Right kidney (tissue), 1 donor: Measurements from ENCODE around the gene SELE.
"Not testable (repeated sequence)": the region's sequence is repeated elsewhere in the genome, so short reads cannot be mapped to it uniquely, and the experiment has no call there.

Experiments
- DNase-seq: peaks from one replicate; pipeline ENCODE4 v3.0.0-alpha.2; 2016

SELE gene

GRCh38 chr1:169723763-169724162, 10.1 kb downstream of the SELE start:
- no peak for DNase-seq

- no peak for DNase-seq
Observed at GRCh38 chr1:169722779-169723178, 11.1 kb downstream of the SELE start.

GRCh38 chr1:169715100-169715499, 18.8 kb downstream of the SELE start:
- DNase-seq: not testable (repeated sequence)

GRCh38 chr1:169713090-169713489, 20.8 kb downstream of the SELE start:
- not testable (repeated sequence) for DNase-seq

GRCh38 chr1:169712309-169712631, 21.6 kb downstream of the SELE start:
- no peak for DNase-seq

GRCh38 chr1:169711469-169712308, 22.2 kb downstream of the SELE start, which contains the start of gene SELL:
Gene SELL, minus strand, starts transcription at chr1:169711620. Its CDS starts 122 bp downstream, at chr1:169711498.
- peak; percentile 7 for DNase-seq

- DNase-seq: no peak
Observed at GRCh38 chr1:169708647-169709046, 25.2 kb downstream of the SELE start.

GRCh38 chr1:169707912-169708604, 25.8 kb downstream of the SELE start:
- no peak for DNase-seq

- no peak for DNase-seq
Observed at GRCh38 chr1:169704797-169705196, 29.1 kb downstream of the SELE start.

GRCh38 chr1:169701261-169702005, 32.4 kb downstream of the SELE start:
- DNase-seq: no peak

- DNase-seq: no peak
Observed at GRCh38 chr1:169699707-169700106, 34.2 kb downstream of the SELE start.

GRCh38 chr1:169698976-169699375, 34.9 kb downstream of the SELE start:
- DNase-seq: no peak

- no peak for DNase-seq
Observed at GRCh38 chr1:169697755-169698154, 36.1 kb downstream of the SELE start.

GRCh38 chr1:169696273-169697100, 37.4 kb downstream of the SELE start:
- no peak for DNase-seq

- no peak for DNase-seq
Observed at GRCh38 chr1:169694304-169695075, 39.4 kb downstream of the SELE start.

- no peak for DNase-seq
Observed at GRCh38 chr1:169692756-169693460, 41.0 kb downstream of the SELE start.

- DNase-seq: no peak
Observed at GRCh38 chr1:169690489-169690888, 43.4 kb downstream of the SELE start.

- DNase-seq: no peak
Observed at GRCh38 chr1:169689395-169689794, 44.5 kb downstream of the SELE start.

GRCh38 chr1:169688377-169688776, 45.5 kb downstream of the SELE start:
- DNase-seq: not testable (repeated sequence)

GRCh38 chr1:169683661-169684060, 50.2 kb downstream of the SELE start:
- no peak for DNase-seq

- DNase-seq: not testable (repeated sequence)
Observed at GRCh38 chr1:169683168-169683567, 50.7 kb downstream of the SELE start.
